ENCODE results near the gene MUSTN1.

Gene MUSTN1

DNA sequence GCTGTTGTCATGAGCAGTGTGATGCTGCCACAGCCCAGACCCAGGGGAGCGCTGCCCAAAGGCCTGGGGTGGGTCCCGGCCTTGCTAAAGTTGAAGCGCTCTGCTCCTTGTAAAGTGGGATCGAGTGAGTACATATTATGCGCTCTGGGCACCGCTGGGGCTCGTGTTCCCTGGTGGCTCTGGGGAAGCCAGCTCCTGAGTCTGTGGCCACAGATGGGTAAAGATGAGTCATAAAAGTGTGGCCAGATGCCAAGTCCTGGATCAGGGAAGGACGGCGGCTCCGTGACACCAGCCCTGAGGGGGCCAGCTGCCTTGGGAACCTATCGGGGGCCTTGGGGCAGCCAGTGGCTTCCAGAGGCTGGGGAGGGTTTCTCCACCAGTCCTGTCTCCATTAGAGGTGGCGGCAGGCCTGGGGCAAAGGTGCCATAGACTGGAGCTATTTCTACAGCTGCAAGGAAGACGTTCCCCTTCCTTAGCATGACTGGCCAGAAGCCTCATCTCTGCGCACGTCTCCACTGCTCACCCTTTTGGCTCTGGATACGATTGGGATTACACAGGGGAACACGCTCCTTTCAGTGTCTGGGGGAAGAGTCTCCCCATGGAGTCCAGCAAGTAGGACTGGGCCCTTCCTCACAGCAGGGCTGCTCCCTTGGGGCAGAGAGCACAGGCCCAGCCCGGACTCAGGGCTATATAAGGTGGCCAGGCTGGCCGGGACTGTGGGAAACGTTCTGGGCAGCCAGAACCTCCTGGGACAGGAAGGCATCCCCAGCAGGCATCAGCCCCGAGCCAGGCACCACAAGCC is 3.1 kb downstream of the MUSTN1 start:
- Histone ChIP-seq H4K12ac (ENCODE audit: low read depth, low read length) (no peak overlapping the region), H3K9me3 (ENCODE audit: insufficient read depth, low read depth, low read length) (no peaks in the 10 kb centered on the region), H3K4ac (ENCODE audit: low read depth, low read length) (no peak overlapping the region), H3K4me1 (ENCODE audit: control insufficient read depth in 1 of 2, insufficient read depth in 2 of 2, low read length in 2 of 2) (no peaks in the 10 kb centered on the region), H2BK12ac (ENCODE audit: low read length) (no peak overlapping the region), H4K91ac (ENCODE audit: low read depth, low read length) (no peak overlapping the region), H3K23ac (ENCODE audit: low read length) (no peak overlapping the region), H3K79me1 (ENCODE audit: low read length) (no peaks in the 10 kb centered on the region), H3K27ac (ENCODE audit: low read depth, low read length) (no peak overlapping the region), H4K8ac (ENCODE audit: low read depth, low read length) (no peak overlapping the region), H3K4me2 (ENCODE audit: low read length) (no peak overlapping the region), H3K4me3 (ENCODE audit: low read depth, low read length) (no peak overlapping the region), H3K18ac (ENCODE audit: low read length) (no peak overlapping the region), H2BK5ac (ENCODE audit: low read depth, low read length, poor library complexity) (no peak overlapping the region), H3K79me2 (ENCODE audit: control insufficient read depth, insufficient read depth, low read length, poor library complexity) (no peaks in the 10 kb centered on the region), H2AFZ (ENCODE audit: insufficient read depth, low read length, poor library complexity) (no peak overlapping the region), H2BK120ac (ENCODE audit: insufficient read depth, low read length, poor library complexity) (no peak overlapping the region), H3K14ac (ENCODE audit: low read length) (no peak overlapping the region), H3K36me3 (ENCODE audit: control insufficient read depth in 1 of 2, insufficient read depth in 2 of 2, low read length in 2 of 2) (peaks cover 0 to 3% of the 10 kb centered on the region in 2 experiments), H2AK5ac (ENCODE audit: low read length) (no peak overlapping the region), H3K9ac (ENCODE audit: low read length) (no peak overlapping the region), H3K27me3 (ENCODE audit: insufficient read depth, low read length) (no peaks in the 10 kb centered on the region)
- peak in 1 of 2 donors; percentile 49 for DNase-seq
- no CpG with 5 or more reads among the region's 21 CpGs for WGBS (ENCODE audit: extremely low coverage, insufficient coverage, insufficient read length)

DNA sequence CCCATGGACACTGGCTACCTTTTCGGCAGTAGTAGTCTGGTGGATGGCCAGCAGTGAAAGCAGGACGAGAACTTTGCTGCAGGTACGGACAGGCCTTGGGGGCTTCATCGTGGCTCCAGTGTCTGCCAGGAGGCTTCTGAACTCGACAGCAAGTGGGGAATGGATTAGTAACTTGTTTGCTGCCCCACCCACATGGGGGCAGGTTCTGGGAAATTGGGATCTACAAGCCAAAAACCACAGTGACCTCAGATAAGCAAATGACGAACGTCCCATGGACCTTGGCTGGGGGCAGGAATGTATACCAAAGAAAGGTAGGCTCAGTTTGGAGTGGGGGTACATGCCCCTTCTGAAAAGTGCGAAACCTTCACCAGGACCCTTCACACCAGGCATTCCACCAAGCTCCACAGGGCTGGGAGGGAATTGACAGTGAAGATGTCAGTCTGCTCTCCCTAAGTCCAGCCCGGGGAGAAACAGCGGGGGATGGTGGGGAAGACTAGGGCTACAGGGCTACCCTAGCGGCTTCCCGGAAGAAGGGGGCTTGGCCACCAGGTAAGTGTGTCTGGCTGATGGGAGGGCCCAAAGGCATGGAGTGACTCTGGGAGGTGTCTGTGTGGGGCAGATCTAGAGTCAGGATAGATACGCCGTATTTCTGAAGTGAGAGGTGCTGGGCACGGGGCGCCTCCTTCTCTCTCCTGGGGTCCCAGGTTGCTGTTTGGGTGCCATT is 4.1 kb downstream of the MUSTN1 start, which contains the start of gene ITIH4:
TSS of gene ITIH4 (minus strand) at position 138 of the 724 bp plus-strand sequence. CDS start at position 108, 30 bp downstream.
- Histone ChIP-seq H2BK12ac (ENCODE audit: low read length) (no peak within 1 kb of the TSS), H2AFZ (ENCODE audit: insufficient read depth, low read length, poor library complexity) (no peak within 1 kb of the TSS), H3K4ac (ENCODE audit: low read depth, low read length) (no peak within 1 kb of the TSS), H4K8ac (ENCODE audit: low read depth, low read length) (no peak within 1 kb of the TSS), H3K18ac (ENCODE audit: low read length) (no peak within 1 kb of the TSS), H3K79me1 (ENCODE audit: low read length) (no peaks in the 10 kb centered on the region), H3K14ac (ENCODE audit: low read length) (no peak within 1 kb of the TSS), H3K4me2 (ENCODE audit: low read length) (no peak within 1 kb of the TSS), H3K79me2 (ENCODE audit: control insufficient read depth, insufficient read depth, low read length, poor library complexity) (no peaks in the 10 kb centered on the region), H2AK5ac (ENCODE audit: low read length) (no peak within 1 kb of the TSS), H2BK5ac (ENCODE audit: low read depth, low read length, poor library complexity) (no peak within 1 kb of the TSS), H3K9me3 (ENCODE audit: insufficient read depth, low read depth, low read length) (peaks cover 1% of the 10 kb centered on the region), H4K12ac (ENCODE audit: low read depth, low read length) (no peak within 1 kb of the TSS), H3K36me3 (ENCODE audit: control insufficient read depth in 1 of 2, insufficient read depth in 2 of 2, low read length in 2 of 2) (no peaks in the 10 kb centered on the region), H3K4me3 (ENCODE audit: low read depth, low read length) (no peak within 1 kb of the TSS), H3K27me3 (ENCODE audit: insufficient read depth, low read length) (no peaks in the 10 kb centered on the region), H3K9ac (ENCODE audit: low read length) (no peak within 1 kb of the TSS), H3K4me1 (ENCODE audit: control insufficient read depth in 1 of 2, insufficient read depth in 2 of 2, low read length in 2 of 2) (no peaks in the 10 kb centered on the region), H3K23ac (ENCODE audit: low read length) (no peak within 1 kb of the TSS), H3K27ac (ENCODE audit: low read depth, low read length) (no peak within 1 kb of the TSS), H2BK120ac (ENCODE audit: insufficient read depth, low read length, poor library complexity) (no peak within 1 kb of the TSS), H4K91ac (ENCODE audit: low read depth, low read length) (no peak within 1 kb of the TSS)
- no CpG with 5 or more reads among the region's 16 CpGs for WGBS (ENCODE audit: extremely low coverage, insufficient coverage, insufficient read length)
- no peak for DNase-seq

DNA sequence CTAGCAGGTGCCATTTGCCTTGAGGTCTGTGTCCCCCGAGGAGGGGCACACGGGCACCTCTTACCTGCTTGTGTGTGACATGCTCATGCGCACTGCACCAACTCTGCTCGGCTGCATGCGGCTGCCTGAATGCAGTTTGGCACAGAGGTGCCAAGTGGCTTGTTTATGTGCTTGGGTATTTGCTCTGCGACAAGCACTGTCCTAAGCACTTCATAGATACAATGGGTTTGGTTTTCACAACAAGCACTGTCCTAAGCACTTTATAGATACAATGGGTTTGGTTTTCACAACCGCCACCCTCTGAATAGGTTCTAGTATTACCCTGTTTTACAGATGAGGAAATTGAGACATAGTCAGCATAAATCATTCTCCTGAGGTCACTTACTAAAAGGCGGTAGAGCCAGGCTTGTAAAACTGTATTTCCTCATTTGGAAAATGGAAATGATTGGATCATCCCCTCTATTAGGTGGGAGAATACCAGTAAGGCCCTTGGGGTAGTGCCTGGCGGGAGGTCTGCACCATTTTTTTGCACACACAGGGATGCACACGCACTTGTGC is 4.8 kb downstream of the MUSTN1 start:
- Histone ChIP-seq H3K23ac (ENCODE audit: low read length) (no peak overlapping the region), H3K4ac (ENCODE audit: low read depth, low read length) (no peak overlapping the region)
- DNase-seq: no peak

DNA sequence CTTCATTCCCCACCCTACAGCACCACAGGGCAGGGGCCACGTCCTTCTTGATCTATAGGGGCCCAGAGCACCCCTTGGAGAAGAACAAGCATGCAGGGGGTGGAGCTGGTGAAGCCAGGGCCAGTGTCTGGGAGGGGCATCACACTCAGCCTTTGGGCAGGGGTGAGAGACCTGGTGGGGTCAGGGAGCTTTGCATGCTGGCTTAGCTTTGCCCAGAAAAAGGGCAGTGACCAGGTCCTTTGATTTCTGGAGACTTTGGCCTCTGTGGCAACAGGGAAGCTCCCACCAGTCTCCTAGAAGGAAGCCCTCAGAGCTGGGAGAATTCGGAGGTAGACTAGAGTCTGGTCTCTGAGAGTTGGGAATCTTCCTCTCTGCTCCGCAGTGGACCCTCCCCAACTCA is 5.3 kb downstream of the MUSTN1 start:
- no peak overlapping the region for H3K9ac ChIP-seq (ENCODE audit: low read length)
- no peaks in the 10 kb centered on the region for H3K79me1 ChIP-seq (ENCODE audit: low read length)
- no peak overlapping the region for H3K4me3 ChIP-seq (ENCODE audit: low read depth, low read length)
- H2AFZ ChIP-seq (ENCODE audit: insufficient read depth, low read length, poor library complexity): no peak overlapping the region
- H3K14ac ChIP-seq (ENCODE audit: low read length): no peak overlapping the region
- H4K12ac ChIP-seq (ENCODE audit: low read depth, low read length): no peak overlapping the region
- H3K79me2 ChIP-seq (ENCODE audit: control insufficient read depth, insufficient read depth, low read length, poor library complexity): no peaks in the 10 kb centered on the region
- no peak overlapping the region for H3K4ac ChIP-seq (ENCODE audit: low read depth, low read length)
- no peak overlapping the region for H3K23ac ChIP-seq (ENCODE audit: low read length)
- no peak overlapping the region for H4K91ac ChIP-seq (ENCODE audit: low read depth, low read length)
- no peak overlapping the region for H2BK12ac ChIP-seq (ENCODE audit: low read length)
- H3K27me3 ChIP-seq (ENCODE audit: insufficient read depth, low read length): no peaks in the 10 kb centered on the region
- no peak for DNase-seq
- no peaks in the 10 kb centered on the region for H3K36me3 ChIP-seq (ENCODE audit: control insufficient read depth in 1 of 2, insufficient read depth in 2 of 2, low read length in 2 of 2)
- peaks cover 2% of the 10 kb centered on the region for H3K9me3 ChIP-seq (ENCODE audit: insufficient read depth, low read depth, low read length)
- H3K18ac ChIP-seq (ENCODE audit: low read length): no peak overlapping the region
- no peak overlapping the region for H4K8ac ChIP-seq (ENCODE audit: low read depth, low read length)
- H3K4me2 ChIP-seq (ENCODE audit: low read length): no peak overlapping the region
- no CpG with 5 or more reads among the region's 3 CpGs for WGBS (ENCODE audit: extremely low coverage, insufficient coverage, insufficient read length)
- no peak overlapping the region for H3K27ac ChIP-seq (ENCODE audit: low read depth, low read length)
- no peak overlapping the region for H2BK5ac ChIP-seq (ENCODE audit: low read depth, low read length, poor library complexity)
- peaks cover 0 to 2% of the 10 kb centered on the region in 2 experiments for H3K4me1 ChIP-seq (ENCODE audit: control insufficient read depth in 1 of 2, insufficient read depth in 2 of 2, low read length in 2 of 2)
- no peak overlapping the region for H2AK5ac ChIP-seq (ENCODE audit: low read length)
- H2BK120ac ChIP-seq (ENCODE audit: insufficient read depth, low read length, poor library complexity): no peak overlapping the region

More for the DNA sequence above, 4.8 kb downstream of the MUSTN1 start:
- Histone ChIP-seq H2BK120ac (ENCODE audit: insufficient read depth, low read length, poor library complexity) (no peak overlapping the region), H3K14ac (ENCODE audit: low read length) (no peak overlapping the region), H3K79me1 (ENCODE audit: low read length) (no peaks in the 10 kb centered on the region), H3K4me1 (ENCODE audit: control insufficient read depth in 1 of 2, insufficient read depth in 2 of 2, low read length in 2 of 2) (no peaks in the 10 kb centered on the region), H3K4me2 (ENCODE audit: low read length) (no peak overlapping the region), H3K79me2 (ENCODE audit: control insufficient read depth, insufficient read depth, low read length, poor library complexity) (no peaks in the 10 kb centered on the region), H3K27me3 (ENCODE audit: insufficient read depth, low read length) (no peaks in the 10 kb centered on the region), H2AK5ac (ENCODE audit: low read length) (no peak overlapping the region), H3K36me3 (ENCODE audit: control insufficient read depth in 1 of 2, insufficient read depth in 2 of 2, low read length in 2 of 2) (no peaks in the 10 kb centered on the region), H4K91ac (ENCODE audit: low read depth, low read length) (no peak overlapping the region), H3K27ac (ENCODE audit: low read depth, low read length) (no peak overlapping the region), H4K12ac (ENCODE audit: low read depth, low read length) (no peak overlapping the region), H4K8ac (ENCODE audit: low read depth, low read length) (no peak overlapping the region), H3K18ac (ENCODE audit: low read length) (no peak overlapping the region), H3K4me3 (ENCODE audit: low read depth, low read length) (no peak overlapping the region), H2BK12ac (ENCODE audit: low read length) (no peak overlapping the region), H3K9me3 (ENCODE audit: insufficient read depth, low read depth, low read length) (peaks cover 2% of the 10 kb centered on the region), H2AFZ (ENCODE audit: insufficient read depth, low read length, poor library complexity) (no peak overlapping the region), H2BK5ac (ENCODE audit: low read depth, low read length, poor library complexity) (no peak overlapping the region), H3K9ac (ENCODE audit: low read length) (no peak overlapping the region)
- no CpG with 5 or more reads among the region's 10 CpGs for WGBS (ENCODE audit: extremely low coverage, insufficient coverage, insufficient read length)
